ENCODE data around the gene UMODL1.

UMODL1 gene

GRCh38 chr21:42026082-42026435 is 45.1 kb upstream of the UMODL1 start:
- no peak for DNase-seq (ENCODE audit: low read depth)
- H3K4me3 ChIP-seq (ENCODE audit: low read depth, low read length): no peak overlapping the region
- TF ChIP-seq CTCF (IDR thresholded peaks at IDR 0.05; ENCODE audit: control insufficient read depth, extremely low read depth, insufficient read depth): no peak

GRCh38 chr21:42027085-42027821 is 43.9 kb upstream of the UMODL1 start:
- no peak for DNase-seq (ENCODE audit: low read depth)
- no peak overlapping the region for H3K4me3 ChIP-seq (ENCODE audit: low read depth, low read length)

GRCh38 chr21:42027822-42028765 is 43.0 kb upstream of the UMODL1 start:
- H3K4me3 ChIP-seq (ENCODE audit: low read depth, low read length): no peak overlapping the region
- no peak for TF ChIP-seq CTCF (IDR thresholded peaks at IDR 0.05; ENCODE audit: control insufficient read depth, extremely low read depth, insufficient read depth)
- DNase-seq (ENCODE audit: low read depth): no peak

More at GRCh38 chr21:42027085-42027821, 43.9 kb upstream of the UMODL1 start:
- TF ChIP-seq CTCF (IDR thresholded peaks at IDR 0.05; ENCODE audit: control insufficient read depth, extremely low read depth, insufficient read depth): no peak

- no peak for TF ChIP-seq CTCF (IDR thresholded peaks at IDR 0.05; ENCODE audit: control insufficient read depth, extremely low read depth, insufficient read depth)
- H3K4me3 ChIP-seq (ENCODE audit: low read depth, low read length): no peak overlapping the region
- no peak for DNase-seq (ENCODE audit: low read depth)
These were observed 42.2 kb upstream of the UMODL1 start for GRCh38 chr21:42028766-42029425.

GRCh38 chr21:42030311-42030710 is 40.8 kb upstream of the UMODL1 start:
- DNase-seq (ENCODE audit: low read depth): no peak
- H3K4me3 ChIP-seq (ENCODE audit: low read depth, low read length): no peak overlapping the region
- no peak for TF ChIP-seq CTCF (IDR thresholded peaks at IDR 0.05; ENCODE audit: control insufficient read depth, extremely low read depth, insufficient read depth)

- TF ChIP-seq CTCF (IDR thresholded peaks at IDR 0.05; ENCODE audit: control insufficient read depth, extremely low read depth, insufficient read depth): no peak
- DNase-seq (ENCODE audit: low read depth): no peak
These were observed 39.9 kb upstream of the UMODL1 start for GRCh38 chr21:42031241-42031640.

More at GRCh38 chr21:42031241-42031640, 39.9 kb upstream of the UMODL1 start:
- H3K4me3 ChIP-seq (ENCODE audit: low read depth, low read length): no peak overlapping the region
